Hepatocyte (in vitro differentiated cells): ENCODE data around the gene FAM114A2. TPM values are rescaled to one million over a fixed set of nuclear protein-coding genes. Genes with fewer than 3 reads are reported as not detected.

ENCODE experiments used
- DNase-seq: peaks from one replicate; pipeline ENCODE4 v3.0.0-alpha.2; 2016; ENCODE audit warnings: low spot score
- H2AFZ ChIP-seq: fragments of 200-600 bp; sonication (generic); 2 replicates; pipeline ENCODE4 v1.6.0; 2016; ENCODE audit warnings: antibody characterized with exemption, mild to moderate bottlenecking
- H3K27ac ChIP-seq: fragments of 200-600 bp; sonication (generic); 2 replicates; pipeline ENCODE4 v1.5.1; 2016; ENCODE audit warnings: mild to moderate bottlenecking
- H3K27me3 ChIP-seq: fragments of 200-600 bp; sonication (generic); 2 replicates; pipeline ENCODE4 v1.6.1; 2016
- H3K36me3 ChIP-seq: fragments of 200-600 bp; sonication (generic); replicated peaks from 2 replicates; pipeline ENCODE4 v1.5.1; 2016; ENCODE audit warnings: low read depth; ENCODE audit not compliant: insufficient read depth
- H3K4me1 ChIP-seq: fragments of 200-600 bp; sonication (generic); 2 replicates; pipeline ENCODE4 v1.5.1; 2016; ENCODE audit warnings: mild to moderate bottlenecking, moderate library complexity; ENCODE audit not compliant: insufficient read depth
- H3K4me2 ChIP-seq: fragments of 200-600 bp; sonication (generic); 2 replicates; pipeline ENCODE4 v1.6.0; 2016
- H3K4me3 ChIP-seq: fragments of 200-600 bp; sonication (generic); 2 replicates; pipeline ENCODE4 v1.5.1; 2016; ENCODE audit warnings: mild to moderate bottlenecking
- H3K79me2 ChIP-seq: fragments of 200-600 bp; sonication (generic); 2 replicates; pipeline ENCODE4 v1.6.0; 2017; ENCODE audit warnings: mild to moderate bottlenecking
- H3K9me2 ChIP-seq: fragments of 200-600 bp; sonication (generic); replicated peaks from 2 replicates; pipeline ENCODE4 v1.6.0; 2017; ENCODE audit warnings: mild to moderate bottlenecking; ENCODE audit not compliant: insufficient read depth
- H3K9me3 ChIP-seq: fragments of 200-600 bp; sonication (generic); 2 replicates; pipeline ENCODE4 v1.5.1; 2016; ENCODE audit warnings: low read depth, mild to moderate bottlenecking
- H4K20me1 ChIP-seq: fragments of 200-600 bp; sonication (generic); 2 replicates; pipeline ENCODE4 v1.6.0; 2016; ENCODE audit warnings: mild to moderate bottlenecking; ENCODE audit not compliant: insufficient read depth, poor library complexity, severe bottlenecking
- EZH2 ChIP-seq: fragments of 200-600 bp; sonication (generic); IDR thresholded peaks from 2 replicates; pipeline ENCODE4 v1.6.1; 2016; ENCODE audit warnings: antibody characterized with exemption, mild to moderate bottlenecking, borderline replicate concordance
- EZH2phosphoT487 ChIP-seq: fragments of 200-600 bp; sonication (generic); IDR thresholded peaks from one replicate; pipeline ENCODE4 v1.6.1; 2018; ENCODE audit warnings: antibody characterized with exemption, mild to moderate bottlenecking, low read depth, moderate library complexity; ENCODE audit not compliant: unreplicated experiment, severe bottlenecking
- WGBS: methylation state at CpG from one replicate; pipeline ENCODE4 v1.1.6; 2016; ENCODE audit warnings: low lambda C conversion rate; ENCODE audit errors: missing lambda C conversion rate; 5-methylcytosine and 5-hydroxymethylcytosine counted together
- polyA plus RNA-seq: library from polyadenylated mRNA; unstranded; fragments of >200 nt; fragmentation: Nextera tagmentation; extraction: Ambion mirVana; gene quantifications from 2 replicates; pipeline ENCODE4 v1.2.1, GENCODE V29; 2016
- total RNA-seq: library from RNA; depleted of rRNA; stranded (reverse); fragments of >200 nt; gene quantifications from 2 replicates; pipeline ENCODE4 v1.2.3, GENCODE V29; 2014
- TF ChIP-seq, protein P1 (sequence below): fragments of 200-600 bp; sonication (generic); IDR thresholded peaks from 2 replicates; pipeline ENCODE4 v1.5.1; 2016; ENCODE audit warnings: antibody characterized with exemption, mild to moderate bottlenecking; ENCODE audit not compliant: poor library complexity

Gene FAM114A2
- total and polyA plus RNA-seq, 2 experiments from 2014 or later, result 12.0 to 22.8 TPM

- no peak overlapping the region for H3K27ac ChIP-seq
- TF ChIP-seq EZH2, result no peak
- TF ChIP-seq, protein P1, sequence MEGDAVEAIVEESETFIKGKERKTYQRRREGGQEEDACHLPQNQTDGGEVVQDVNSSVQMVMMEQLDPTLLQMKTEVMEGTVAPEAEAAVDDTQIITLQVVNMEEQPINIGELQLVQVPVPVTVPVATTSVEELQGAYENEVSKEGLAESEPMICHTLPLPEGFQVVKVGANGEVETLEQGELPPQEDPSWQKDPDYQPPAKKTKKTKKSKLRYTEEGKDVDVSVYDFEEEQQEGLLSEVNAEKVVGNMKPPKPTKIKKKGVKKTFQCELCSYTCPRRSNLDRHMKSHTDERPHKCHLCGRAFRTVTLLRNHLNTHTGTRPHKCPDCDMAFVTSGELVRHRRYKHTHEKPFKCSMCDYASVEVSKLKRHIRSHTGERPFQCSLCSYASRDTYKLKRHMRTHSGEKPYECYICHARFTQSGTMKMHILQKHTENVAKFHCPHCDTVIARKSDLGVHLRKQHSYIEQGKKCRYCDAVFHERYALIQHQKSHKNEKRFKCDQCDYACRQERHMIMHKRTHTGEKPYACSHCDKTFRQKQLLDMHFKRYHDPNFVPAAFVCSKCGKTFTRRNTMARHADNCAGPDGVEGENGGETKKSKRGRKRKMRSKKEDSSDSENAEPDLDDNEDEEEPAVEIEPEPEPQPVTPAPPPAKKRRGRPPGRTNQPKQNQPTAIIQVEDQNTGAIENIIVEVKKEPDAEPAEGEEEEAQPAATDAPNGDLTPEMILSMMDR, result no peak
- TF ChIP-seq EZH2phosphoT487, result no peak
- DNase-seq, result no peak
- H3K36me3 ChIP-seq, result no peaks in the 10 kb centered on the region
- no peak overlapping the region for H3K4me3 ChIP-seq
- no peaks in the 10 kb centered on the region for H3K79me2 ChIP-seq
- H2AFZ ChIP-seq, result no peak overlapping the region
- no peaks in the 10 kb centered on the region for H4K20me1 ChIP-seq
- no peaks in the 10 kb centered on the region for H3K9me2 ChIP-seq
- no peak overlapping the region for H3K4me2 ChIP-seq
- H3K27me3 ChIP-seq, result no peaks in the 10 kb centered on the region
- H3K9me3 ChIP-seq, result no peaks in the 10 kb centered on the region
- H3K4me1 ChIP-seq, result no peaks in the 10 kb centered on the region
These were observed 27.3 kb upstream of the FAM114A2 start for GRCh38 chr5:154065971-154066370.

DNA sequence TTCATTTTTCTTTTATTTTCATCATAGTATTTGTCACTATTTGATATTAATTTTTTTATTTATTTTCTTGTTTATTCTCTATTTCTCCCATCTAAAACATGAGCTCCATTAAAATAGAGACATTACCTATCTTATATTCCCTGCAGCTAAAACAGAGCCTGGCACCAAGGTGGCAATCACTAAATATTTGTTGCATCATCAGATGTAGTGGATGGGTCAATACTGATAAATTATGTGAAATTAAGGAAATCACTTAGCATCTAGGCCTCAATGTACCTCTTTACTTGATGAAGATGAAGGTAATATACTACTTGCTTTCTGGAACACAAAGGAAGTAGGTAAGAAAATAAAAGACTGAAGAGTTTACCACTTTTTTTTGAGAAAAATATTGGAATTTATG is 24.7 kb upstream of the FAM114A2 start:
- Histone ChIP-seq H3K79me2 (no peaks in the 10 kb centered on the region), H4K20me1 (no peaks in the 10 kb centered on the region), H3K9me2 (no peaks in the 10 kb centered on the region), H2AFZ (no peak overlapping the region), H3K36me3 (no peaks in the 10 kb centered on the region), H3K27ac (no peak overlapping the region), H3K4me3 (no peak overlapping the region), H3K4me1 (no peaks in the 10 kb centered on the region), H3K4me2 (no peak overlapping the region), H3K27me3 (no peaks in the 10 kb centered on the region), H3K9me3 (no peaks in the 10 kb centered on the region)
- TF ChIP-seq, protein P1, result no peak
- TF ChIP-seq EZH2phosphoT487 (no peak), EZH2 (no peak)
- no peak for DNase-seq

- peaks cover 3% of the 10 kb centered on the region for H3K79me2 ChIP-seq
- WGBS, result 87% methylated on average over 3 of the region's 3 CpGs
- no peak overlapping the region for H2AFZ ChIP-seq
- no peaks in the 10 kb centered on the region for H3K9me2 ChIP-seq
- H3K27me3 ChIP-seq, result no peaks in the 10 kb centered on the region
- H3K9me3 ChIP-seq, result no peaks in the 10 kb centered on the region
- H3K27ac ChIP-seq, result no peak overlapping the region
- peaks cover 13% of the 10 kb centered on the region for H4K20me1 ChIP-seq
- H3K4me1 ChIP-seq, result no peaks in the 10 kb centered on the region
- no peak for DNase-seq
- H3K4me2 ChIP-seq, result no peak overlapping the region
- TF ChIP-seq, protein P1, result no peak
- TF ChIP-seq EZH2 (no peak), EZH2phosphoT487 (no peak)
- no peak overlapping the region for H3K4me3 ChIP-seq
- no peaks in the 10 kb centered on the region for H3K36me3 ChIP-seq
These were observed 21.9 kb upstream of the FAM114A2 start for GRCh38 chr5:154060606-154061005.

GRCh38 chr5:154059583-154059982 is 20.9 kb upstream of the FAM114A2 start:
- TF ChIP-seq EZH2phosphoT487 (no peak), EZH2 (no peak)
- TF ChIP-seq, protein P1, result no peak
- no peaks in the 10 kb centered on the region for H3K27me3 ChIP-seq
- no peak overlapping the region for H3K27ac ChIP-seq
- no peaks in the 10 kb centered on the region for H3K4me1 ChIP-seq
- H4K20me1 ChIP-seq, result peaks cover 13% of the 10 kb centered on the region
- H3K4me3 ChIP-seq, result no peak overlapping the region
- H3K9me2 ChIP-seq, result no peaks in the 10 kb centered on the region
- H3K36me3 ChIP-seq, result no peaks in the 10 kb centered on the region
- no peak overlapping the region for H2AFZ ChIP-seq
- WGBS, result 90% methylated on average over 4 of the region's 4 CpGs
- DNase-seq, result no peak
- no peak overlapping the region for H3K4me2 ChIP-seq
- H3K9me3 ChIP-seq, result no peaks in the 10 kb centered on the region
- H3K79me2 ChIP-seq, result peaks cover 3% of the 10 kb centered on the region
